Vagina (tissue), 2 donors: ENCODE data around the gene FMNL2. TPM values are rescaled to one million over a fixed set of nuclear protein-coding genes. Genes with fewer than 3 reads are reported as not detected.

Source experiments
- DNase-seq, 2 donors: peaks; one replicate each; pipeline ENCODE4 v3.0.0-alpha.2; 2017; ENCODE audit errors: extremely low spot score in 2 of 2
- H3K27ac ChIP-seq: fragments of 200-600 bp; sonication (generic); one replicate; pipeline ENCODE4 v1.5.1; 2019
- H3K27me3 ChIP-seq: fragments of 200-600 bp; sonication (generic); one replicate; pipeline ENCODE4 v1.5.1; 2019
- H3K36me3 ChIP-seq, 2 donors: fragments of 200-600 bp; sonication (generic); one replicate each; pipeline ENCODE4 v1.5.1; 2017 to 2019
- H3K4me1 ChIP-seq: fragments of 200-600 bp; sonication (generic); one replicate; pipeline ENCODE4 v1.5.1; 2019
- H3K4me3 ChIP-seq, 2 donors: fragments of 200-600 bp; sonication (generic); 1 replicate in 1 of 2; 2 replicates in 1 of 2; pipeline ENCODE4 v1.5.1; 2016 to 2019
- H3K9me3 ChIP-seq: fragments of 200-600 bp; sonication (generic); one replicate; pipeline ENCODE4 v1.5.1; 2019
- POLR2A ChIP-seq, 2 donors: fragments of 450-650 bp; IDR thresholded peaks; one replicate each; pipeline ENCODE4 v1.6.1; 2017; ENCODE audit warnings: antibody characterized with exemption in 2 of 2, mild to moderate bottlenecking in 2 of 2, moderate library complexity in 2 of 2
- POLR2AphosphoS5 ChIP-seq, 2 donors: sonication (generic); formaldehyde crosslinking; IDR thresholded peaks; one replicate each; pipeline ENCODE4 v1.9.0; 2017; ENCODE audit warnings: antibody characterized with exemption in 2 of 2, mild to moderate bottlenecking in 2 of 2, low read depth in 1 of 2; ENCODE audit not compliant: insufficient read depth in 1 of 2
- intact Hi-C: fragments of 100-400 bp; cut with DNase I; formaldehyde crosslinking; loops from one replicate; pipeline ENCODE4 v1.15.1; 2023
- total RNA-seq: library from RNA; depleted of rRNA; stranded (reverse); fragments of >200 nt; gene quantifications from one replicate; pipeline ENCODE4 v1.2.3, GENCODE V29; 2016
- TF ChIP-seq, protein P1 (sequence below), 3 experiments: fragments of 450-650 bp in 2 of 3; fragments of 200-600 bp in 1 of 3; sonication (generic) in 1 of 3; IDR thresholded peaks; one replicate each; pipeline ENCODE4 v1.5.1; 2017 to 2019; ENCODE audit warnings: antibody characterized with exemption in 3 of 3, mild to moderate bottlenecking in 2 of 3, moderate library complexity in 2 of 3

FMNL2 gene
- total RNA-seq, 1 donor from 2014 or later: 35.4 TPM

DNA sequence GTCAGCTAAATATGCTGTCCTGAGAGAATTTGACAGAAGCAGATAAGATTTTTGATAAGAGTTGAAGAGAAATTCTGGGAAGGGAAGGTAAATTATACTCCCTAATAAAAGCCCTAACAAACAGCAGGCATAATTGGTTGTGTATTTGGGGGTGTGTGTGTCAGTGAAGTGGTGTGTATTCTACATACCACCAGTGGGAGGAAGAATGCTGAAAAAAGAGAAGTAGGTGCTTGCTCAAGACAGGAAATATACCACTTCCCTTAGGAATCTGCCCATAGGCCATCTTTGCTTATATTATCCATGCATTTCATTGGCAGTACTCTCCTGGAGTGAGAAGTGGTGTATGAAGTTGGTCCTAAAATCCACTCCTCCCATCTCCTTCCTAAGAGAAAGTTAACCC, 76.2 kb downstream of the FMNL2 start:
- no peak overlapping the region for H3K4me3 ChIP-seq
- H3K9me3 ChIP-seq: no peaks in the 10 kb centered on the region
- intact Hi-C loops: no loop called here
- peaks cover 30% of the 10 kb centered on the region for H3K4me1 ChIP-seq
- no peaks in the 10 kb centered on the region for H3K36me3 ChIP-seq
- no peaks in the 10 kb centered on the region for H3K27me3 ChIP-seq
- DNase-seq: no peak
- H3K27ac ChIP-seq: no peak overlapping the region
- no peak for TF ChIP-seq POLR2A (IDR thresholded peaks at IDR 0.05)
- TF ChIP-seq POLR2AphosphoS5 (IDR thresholded peaks at IDR 0.05; ENCODE audit: insufficient read depth in 1 of 2, low read depth in 1 of 2): no peak
- TF ChIP-seq, protein P1, sequence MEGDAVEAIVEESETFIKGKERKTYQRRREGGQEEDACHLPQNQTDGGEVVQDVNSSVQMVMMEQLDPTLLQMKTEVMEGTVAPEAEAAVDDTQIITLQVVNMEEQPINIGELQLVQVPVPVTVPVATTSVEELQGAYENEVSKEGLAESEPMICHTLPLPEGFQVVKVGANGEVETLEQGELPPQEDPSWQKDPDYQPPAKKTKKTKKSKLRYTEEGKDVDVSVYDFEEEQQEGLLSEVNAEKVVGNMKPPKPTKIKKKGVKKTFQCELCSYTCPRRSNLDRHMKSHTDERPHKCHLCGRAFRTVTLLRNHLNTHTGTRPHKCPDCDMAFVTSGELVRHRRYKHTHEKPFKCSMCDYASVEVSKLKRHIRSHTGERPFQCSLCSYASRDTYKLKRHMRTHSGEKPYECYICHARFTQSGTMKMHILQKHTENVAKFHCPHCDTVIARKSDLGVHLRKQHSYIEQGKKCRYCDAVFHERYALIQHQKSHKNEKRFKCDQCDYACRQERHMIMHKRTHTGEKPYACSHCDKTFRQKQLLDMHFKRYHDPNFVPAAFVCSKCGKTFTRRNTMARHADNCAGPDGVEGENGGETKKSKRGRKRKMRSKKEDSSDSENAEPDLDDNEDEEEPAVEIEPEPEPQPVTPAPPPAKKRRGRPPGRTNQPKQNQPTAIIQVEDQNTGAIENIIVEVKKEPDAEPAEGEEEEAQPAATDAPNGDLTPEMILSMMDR (IDR thresholded peaks at IDR 0.05): no peak

DNA sequence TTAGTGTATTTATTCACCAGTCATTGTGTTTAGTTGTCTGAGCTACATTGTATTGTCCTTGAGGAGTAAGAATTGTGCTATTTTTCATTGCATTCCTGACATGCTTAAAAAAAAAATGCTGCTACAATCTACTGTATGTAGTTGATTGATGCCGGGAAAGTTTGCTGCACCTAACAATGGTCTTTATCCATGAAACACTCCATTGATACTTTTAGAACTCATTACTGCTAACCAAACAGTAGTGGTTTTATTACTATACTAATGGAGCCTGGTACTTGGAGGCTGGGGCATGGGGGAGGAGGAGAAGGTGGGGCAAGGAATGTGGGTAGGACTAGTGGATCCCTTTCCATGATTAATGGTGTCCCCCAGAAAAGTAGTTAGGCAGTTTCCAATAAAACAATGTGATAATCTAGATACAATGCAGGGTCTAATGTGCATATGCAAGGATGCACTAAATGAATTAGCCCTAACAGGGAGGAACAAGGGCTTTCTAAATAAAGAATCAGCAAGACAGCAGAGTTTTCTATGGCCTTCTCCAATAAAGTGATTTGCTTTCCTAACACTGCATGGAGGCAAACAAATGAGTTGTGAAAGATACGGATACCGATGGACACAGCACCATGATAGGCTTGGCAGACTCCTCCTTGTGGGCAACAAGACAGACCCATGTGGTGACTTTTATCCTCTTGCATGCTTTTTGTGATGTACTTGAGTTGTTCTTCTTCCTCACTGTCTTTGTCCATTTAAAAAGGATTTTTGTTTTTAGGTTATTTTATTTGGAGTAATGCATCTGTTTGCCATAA, 78.5 kb downstream of the FMNL2 start:
- Histone ChIP-seq H3K27ac (no peak overlapping the region), H3K4me3 (no peak overlapping the region), H3K4me1 (peaks cover 11% of the 10 kb centered on the region), H3K36me3 (no peaks in the 10 kb centered on the region), H3K9me3 (no peaks in the 10 kb centered on the region), H3K27me3 (no peaks in the 10 kb centered on the region)
- intact Hi-C loops: no loop called here
- TF ChIP-seq, protein P1 (IDR thresholded peaks at IDR 0.05): no peak
- no peak for TF ChIP-seq POLR2AphosphoS5 (IDR thresholded peaks at IDR 0.05; ENCODE audit: insufficient read depth in 1 of 2, low read depth in 1 of 2)
- TF ChIP-seq POLR2A (IDR thresholded peaks at IDR 0.05): no peak
- no peak for DNase-seq

DNA sequence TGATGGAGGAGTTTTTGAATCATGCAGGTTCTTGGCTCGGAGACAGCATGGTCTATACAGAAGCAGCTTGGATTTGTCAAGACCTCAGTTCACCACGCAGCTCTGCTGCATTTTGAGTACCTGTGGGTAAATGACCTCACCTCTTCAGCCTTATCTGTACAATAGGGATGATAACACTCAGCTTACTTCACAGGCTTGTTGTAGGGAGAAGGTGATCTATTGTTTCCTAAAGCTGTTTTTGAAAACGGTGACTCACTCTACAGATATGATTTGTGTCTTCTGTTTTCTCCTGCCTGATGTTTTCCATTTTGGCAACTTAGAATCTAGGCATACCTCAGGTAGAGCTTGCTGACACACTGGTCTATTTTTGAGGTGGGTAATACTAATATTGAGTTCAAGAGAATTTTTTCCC, 80.3 kb downstream of the FMNL2 start:
- no peaks in the 10 kb centered on the region for H3K27me3 ChIP-seq
- intact Hi-C loops: no loop called here
- no peak for DNase-seq
- no peak overlapping the region for H3K4me3 ChIP-seq
- peaks cover 11% of the 10 kb centered on the region for H3K4me1 ChIP-seq
- no peak overlapping the region for H3K27ac ChIP-seq
- TF ChIP-seq POLR2A (IDR thresholded peaks at IDR 0.05) (no peak), POLR2AphosphoS5 (IDR thresholded peaks at IDR 0.05; ENCODE audit: insufficient read depth in 1 of 2, low read depth in 1 of 2) (no peak)
- TF ChIP-seq, protein P1 (IDR thresholded peaks at IDR 0.05): no peak
- H3K9me3 ChIP-seq: no peaks in the 10 kb centered on the region
- no peaks in the 10 kb centered on the region for H3K36me3 ChIP-seq

DNA sequence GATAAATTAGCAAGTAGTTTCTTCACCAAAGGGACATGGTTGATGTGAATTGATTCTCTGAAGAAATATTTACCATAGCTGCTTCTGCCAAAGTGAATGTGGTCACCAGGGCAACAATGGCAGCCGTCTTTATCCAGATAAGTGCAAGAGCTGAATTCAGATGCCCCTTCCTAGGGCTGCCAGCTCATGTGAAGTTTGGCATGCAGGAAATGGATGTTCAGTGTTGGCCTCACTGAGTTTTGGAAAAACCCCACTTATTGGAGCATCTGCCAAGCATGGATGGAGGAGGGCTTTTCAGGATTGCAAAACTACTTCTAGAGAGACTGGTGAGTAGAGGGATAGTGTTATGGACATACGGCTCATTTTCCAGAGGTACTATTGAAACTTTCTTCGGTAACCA, 80.8 kb downstream of the FMNL2 start:
- Histone ChIP-seq H3K36me3 (no peaks in the 10 kb centered on the region), H3K4me1 (peaks cover 12% of the 10 kb centered on the region), H3K9me3 (no peaks in the 10 kb centered on the region), H3K27ac (no peak overlapping the region), H3K4me3 (no peak overlapping the region), H3K27me3 (no peaks in the 10 kb centered on the region)
- no peak for TF ChIP-seq POLR2AphosphoS5 (IDR thresholded peaks at IDR 0.05; ENCODE audit: insufficient read depth in 1 of 2, low read depth in 1 of 2)
- TF ChIP-seq, protein P1 (IDR thresholded peaks at IDR 0.05): no peak
- TF ChIP-seq POLR2A (IDR thresholded peaks at IDR 0.05): no peak
- DNase-seq: no peak
- intact Hi-C loops: no loop called here

DNA sequence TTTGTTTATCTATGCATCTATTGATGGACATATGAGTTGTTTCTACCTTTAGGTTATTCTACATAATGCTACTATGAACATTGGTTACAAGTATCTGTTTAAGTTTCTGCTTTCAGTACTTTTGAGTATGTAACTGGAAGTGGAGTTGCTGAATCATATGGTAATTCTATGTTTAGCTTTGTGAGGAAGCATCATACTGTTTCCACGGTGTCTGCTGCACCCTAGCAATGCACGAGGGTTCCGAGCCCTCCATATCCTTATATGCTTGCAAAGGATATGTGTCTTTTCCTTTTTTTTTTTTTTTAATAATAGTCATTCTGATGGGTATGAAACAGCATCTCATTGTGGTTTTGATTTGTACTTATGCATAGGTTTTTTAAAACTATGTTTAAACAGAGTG, 83.7 kb downstream of the FMNL2 start:
- Histone ChIP-seq H3K4me3 (no peak overlapping the region), H3K4me1 (peaks cover 26% of the 10 kb centered on the region), H3K9me3 (no peaks in the 10 kb centered on the region), H3K36me3 (no peaks in the 10 kb centered on the region), H3K27ac (no peak overlapping the region), H3K27me3 (no peaks in the 10 kb centered on the region)
- TF ChIP-seq POLR2AphosphoS5 (IDR thresholded peaks at IDR 0.05; ENCODE audit: insufficient read depth in 1 of 2, low read depth in 1 of 2) (no peak), POLR2A (IDR thresholded peaks at IDR 0.05) (no peak)
- TF ChIP-seq, protein P1 (IDR thresholded peaks at IDR 0.05): no peak
- intact Hi-C loops: no loop called here
- no peak for DNase-seq
